Measurements from ENCODE around the gene HYLS1.

Gene HYLS1

DNA sequence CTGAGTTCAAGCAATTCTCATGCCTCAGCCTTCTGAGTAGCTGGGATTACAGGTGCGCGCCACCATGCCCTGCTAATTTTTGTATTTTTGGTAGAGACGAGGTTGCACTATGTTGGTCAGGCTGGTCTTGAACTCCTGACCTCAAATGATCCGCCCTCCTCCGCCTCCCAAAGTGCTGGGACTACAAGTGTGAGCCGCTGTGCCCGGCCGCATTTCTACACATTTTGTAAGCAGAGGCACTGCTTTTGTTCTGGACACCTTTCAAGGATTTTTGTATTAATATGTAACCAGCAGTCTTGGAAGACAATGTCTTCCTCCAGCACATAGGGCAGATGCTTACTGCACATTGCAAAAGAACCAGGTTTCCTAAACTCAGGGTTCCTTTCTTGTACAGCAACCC is 47.0 kb downstream of the HYLS1 start:
- no peaks in the 10 kb centered on the region for H3K36me3 ChIP-seq (ENCODE audit: insufficient read depth, low read length)
- H4K20me1 ChIP-seq (ENCODE audit: insufficient read depth, low read length), result no peaks in the 10 kb centered on the region
- no peak overlapping the region for H3K9ac ChIP-seq (ENCODE audit: low read length)
- H3K79me2 ChIP-seq (ENCODE audit: insufficient read depth, low read length), result no peaks in the 10 kb centered on the region
- no peak overlapping the region for H2AFZ ChIP-seq (ENCODE audit: low read length)
- H3K4me3 ChIP-seq (ENCODE audit: low read depth, low read length, poor library complexity, severe bottlenecking), result no peak overlapping the region
- H3F3A ChIP-seq (ENCODE audit: insufficient read depth, low read length), result no peaks in the 10 kb centered on the region
- H3K9me2 ChIP-seq (ENCODE audit: low read depth, low read length), result no peaks in the 10 kb centered on the region
- H3K27me3 ChIP-seq (ENCODE audit: insufficient read depth, low read length), result no peaks in the 10 kb centered on the region
- no peak for TF ChIP-seq EZH2 (IDR thresholded peaks at IDR 0.05; ENCODE audit: borderline replicate concordance, low read length)
- no peak for TF ChIP-seq CTCF (IDR thresholded peaks at IDR 0.05; ENCODE audit: low read length)
- no peak overlapping the region for H3K27ac ChIP-seq (ENCODE audit: low read depth, low read length, poor library complexity, severe bottlenecking)
- H3K4me1 ChIP-seq (ENCODE audit: insufficient read depth, low read length, severe bottlenecking), result no peaks in the 10 kb centered on the region
- no peak overlapping the region for H3K4me2 ChIP-seq (ENCODE audit: low read length)
- H3K9me3 ChIP-seq (ENCODE audit: low read length), result no peaks in the 10 kb centered on the region

DNA sequence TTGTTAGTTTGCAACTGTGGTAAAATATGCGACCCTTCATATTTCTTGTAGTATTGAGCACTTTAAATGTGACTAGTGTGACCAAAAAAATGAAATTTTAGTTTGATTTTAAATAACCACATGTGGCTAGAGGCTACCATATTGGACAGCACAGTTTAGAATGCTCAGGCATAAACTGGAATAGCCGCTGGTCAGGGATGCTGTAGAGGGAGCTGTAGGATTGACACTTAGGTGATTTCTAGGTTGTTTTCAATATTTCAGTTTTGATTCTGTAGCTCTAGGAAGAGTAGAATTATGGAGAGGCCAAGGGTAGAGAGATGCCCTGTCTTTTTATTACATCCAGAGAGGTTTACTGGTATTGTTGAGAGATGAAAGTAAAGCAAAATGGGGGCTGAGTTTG is 47.6 kb downstream of the HYLS1 start:
- Histone ChIP-seq H3K27me3 (ENCODE audit: insufficient read depth, low read length) (no peaks in the 10 kb centered on the region), H3K4me3 (ENCODE audit: low read depth, low read length, poor library complexity, severe bottlenecking) (no peak overlapping the region), H3F3A (ENCODE audit: insufficient read depth, low read length) (no peaks in the 10 kb centered on the region), H3K79me2 (ENCODE audit: insufficient read depth, low read length) (no peaks in the 10 kb centered on the region), H3K4me1 (ENCODE audit: insufficient read depth, low read length, severe bottlenecking) (no peaks in the 10 kb centered on the region), H3K4me2 (ENCODE audit: low read length) (no peak overlapping the region), H2AFZ (ENCODE audit: low read length) (no peak overlapping the region), H3K27ac (ENCODE audit: low read depth, low read length, poor library complexity, severe bottlenecking) (no peak overlapping the region), H3K9me3 (ENCODE audit: low read length) (no peaks in the 10 kb centered on the region), H4K20me1 (ENCODE audit: insufficient read depth, low read length) (no peaks in the 10 kb centered on the region), H3K9me2 (ENCODE audit: low read depth, low read length) (no peaks in the 10 kb centered on the region), H3K9ac (ENCODE audit: low read length) (no peak overlapping the region), H3K36me3 (ENCODE audit: insufficient read depth, low read length) (no peaks in the 10 kb centered on the region)
- TF ChIP-seq CTCF (IDR thresholded peaks at IDR 0.05; ENCODE audit: low read length) (no peak), EZH2 (IDR thresholded peaks at IDR 0.05; ENCODE audit: borderline replicate concordance, low read length) (no peak)

- Histone ChIP-seq H3K4me2 (ENCODE audit: low read length) (no peak overlapping the region), H3K36me3 (ENCODE audit: insufficient read depth, low read length) (no peaks in the 10 kb centered on the region), H3K9me2 (ENCODE audit: low read depth, low read length) (no peaks in the 10 kb centered on the region), H3F3A (ENCODE audit: insufficient read depth, low read length) (no peaks in the 10 kb centered on the region), H3K4me3 (ENCODE audit: low read depth, low read length, poor library complexity, severe bottlenecking) (no peak overlapping the region), H3K79me2 (ENCODE audit: insufficient read depth, low read length) (no peaks in the 10 kb centered on the region), H4K20me1 (ENCODE audit: insufficient read depth, low read length) (no peaks in the 10 kb centered on the region), H3K9ac (ENCODE audit: low read length) (no peak overlapping the region), H3K4me1 (ENCODE audit: insufficient read depth, low read length, severe bottlenecking) (no peaks in the 10 kb centered on the region), H2AFZ (ENCODE audit: low read length) (no peak overlapping the region), H3K27ac (ENCODE audit: low read depth, low read length, poor library complexity, severe bottlenecking) (no peak overlapping the region), H3K9me3 (ENCODE audit: low read length) (no peaks in the 10 kb centered on the region), H3K27me3 (ENCODE audit: insufficient read depth, low read length) (no peaks in the 10 kb centered on the region)
- TF ChIP-seq EZH2 (IDR thresholded peaks at IDR 0.05; ENCODE audit: borderline replicate concordance, low read length), result no peak
- TF ChIP-seq CTCF (IDR thresholded peaks at IDR 0.05; ENCODE audit: low read length), result no peak
Measured at GRCh38 chr11:125935618-125936199, 48.2 kb downstream of the HYLS1 start.

All from OCI-LY1 (cell line).